Large intestine (tissue), 3 donors: ENCODE measurements around the gene NABP1. TPM values are rescaled to one million over a fixed set of nuclear protein-coding genes. Genes with fewer than 3 reads are reported as not detected.
"Not testable (repeated sequence)": the region's sequence is repeated elsewhere in the genome, so short reads cannot be mapped to it uniquely, and the experiment has no call there.

Source experiments
- DNase-seq, 2 donors: peaks; one replicate each; pipeline versions ENCODE4 v3.0.0 to v3.0.0-alpha.2; 2013
- H3K27ac ChIP-seq: one replicate; pipeline ENCODE4 v1.5.1; 2013; ENCODE audit warnings: low read length
- H3K27me3 ChIP-seq: 2 replicates; pipeline ENCODE4 v1.6.1; 2013; ENCODE audit warnings: low read length; ENCODE audit not compliant: control insufficient read depth, insufficient read depth
- H3K36me3 ChIP-seq: 2 replicates; pipeline ENCODE4 v1.6.1; 2013; ENCODE audit warnings: low read length; ENCODE audit not compliant: control insufficient read depth, insufficient read depth
- H3K4me1 ChIP-seq: one replicate; pipeline ENCODE4 v1.6.1; 2013; ENCODE audit warnings: low read length; ENCODE audit not compliant: control insufficient read depth, insufficient read depth
- H3K4me3 ChIP-seq: one replicate; pipeline ENCODE4 v1.5.1; 2013; ENCODE audit warnings: low read length
- H3K9me3 ChIP-seq: one replicate; pipeline ENCODE4 v1.6.1; 2013; ENCODE audit warnings: mild to moderate bottlenecking, low read depth, low read length, moderate library complexity; ENCODE audit not compliant: control insufficient read depth
- WGBS: methylation state at CpG from one replicate; pipeline ENCODE4 v1.1.5; 2013; ENCODE audit warnings: low lambda C conversion rate; ENCODE audit not compliant: insufficient coverage; 5-methylcytosine and 5-hydroxymethylcytosine counted together
- polyA plus RNA-seq: library from polyadenylated mRNA; unstranded; fragments of 120-200 nt; gene quantifications from one replicate; pipeline ENCODE4 v1.2.1, GENCODE V29; 2013

The NABP1 gene
- polyA plus RNA-seq, 1 donor, result 77.1 TPM

DNA sequence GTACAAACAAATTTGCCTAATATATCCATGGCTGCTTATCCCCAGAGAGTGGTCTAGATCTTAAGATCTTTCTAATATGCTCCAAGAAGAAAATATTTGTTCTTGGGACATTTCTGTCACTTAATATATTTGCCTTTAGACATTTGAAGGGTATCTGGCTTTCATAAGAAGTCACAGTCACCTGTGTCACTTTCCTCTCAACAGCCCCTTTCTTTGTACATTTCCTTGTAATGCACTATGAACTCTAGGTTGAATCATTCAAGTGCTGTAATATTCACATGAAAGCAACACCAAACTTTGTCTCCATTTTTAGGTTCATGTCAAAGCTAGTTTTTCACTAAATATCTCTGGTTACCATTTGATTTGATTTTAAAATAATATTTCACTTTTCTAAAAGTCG, 41.4 kb upstream of the NABP1 start:
- 90% methylated on average over 1 of the region's 1 CpG for WGBS
- H3K36me3 ChIP-seq, result no peaks in the 10 kb centered on the region
- peak in 1 of 2 donors; percentile 35 for DNase-seq
- H3K27ac ChIP-seq, result peak overlapping the region; percentile 85
- no peak overlapping the region for H3K4me3 ChIP-seq
- no peaks in the 10 kb centered on the region for H3K9me3 ChIP-seq
- H3K27me3 ChIP-seq, result no peaks in the 10 kb centered on the region
- H3K4me1 ChIP-seq, result peaks cover 26% of the 10 kb centered on the region

DNA sequence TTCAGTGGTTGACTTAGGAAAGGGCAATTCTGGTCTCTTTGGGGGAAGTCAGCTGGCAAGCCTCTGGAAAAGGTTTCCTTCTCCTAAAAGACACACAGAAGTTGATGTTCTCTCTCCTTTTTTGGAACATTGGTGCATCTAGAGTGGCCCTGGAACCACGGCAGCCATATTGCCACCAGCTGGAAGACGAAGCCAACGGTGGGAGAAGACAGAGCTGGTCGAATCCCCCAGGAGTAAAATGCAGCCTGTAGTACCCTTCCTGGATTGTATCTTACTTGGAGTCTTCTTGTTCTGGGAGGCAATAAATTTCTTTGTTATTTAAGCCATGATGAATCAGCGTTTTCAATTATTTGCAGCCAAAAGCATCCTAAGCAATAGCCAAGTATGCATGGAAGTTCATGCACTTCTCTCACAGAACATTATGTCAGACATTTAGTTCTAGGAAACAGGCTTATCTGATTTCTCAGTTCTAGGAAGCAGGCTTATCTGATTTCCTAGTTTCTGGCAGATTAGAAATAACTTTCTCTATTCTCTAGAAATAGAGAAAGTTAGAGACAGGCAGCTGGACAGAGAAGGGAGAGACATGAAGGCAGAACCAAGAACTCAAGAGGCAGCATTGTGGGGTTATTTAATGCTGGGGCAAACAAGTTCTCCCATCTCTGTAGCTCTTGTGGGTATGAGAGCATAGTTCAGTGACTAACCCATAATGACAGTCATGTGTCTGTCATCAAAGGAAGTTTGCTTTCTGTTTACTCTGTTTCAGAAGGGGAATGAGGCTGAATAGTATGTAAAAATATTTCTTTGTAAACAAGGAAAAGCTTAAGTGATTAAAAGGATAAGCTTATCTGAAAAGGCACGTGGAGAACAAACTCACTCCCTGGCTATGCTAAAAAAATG, 40.5 kb upstream of the NABP1 start:
- Histone ChIP-seq H3K27ac (peak overlapping the region; percentile 85), H3K4me1 (peaks cover 34% of the 10 kb centered on the region), H3K27me3 (no peaks in the 10 kb centered on the region), H3K4me3 (no peak overlapping the region), H3K36me3 (no peaks in the 10 kb centered on the region), H3K9me3 (no peaks in the 10 kb centered on the region)
- DNase-seq, result peak; percentile 81 to 91
- 0% methylated on average over 1 of the region's 6 CpGs for WGBS

- H3K4me1 ChIP-seq, result peaks cover 38% of the 10 kb centered on the region
- WGBS, result no CpG with 5 or more reads among the region's 6 CpGs
- no peaks in the 10 kb centered on the region for H3K27me3 ChIP-seq
- peak overlapping the region; percentile 85 for H3K27ac ChIP-seq
- no peak overlapping the region for H3K4me3 ChIP-seq
- H3K9me3 ChIP-seq, result no peaks in the 10 kb centered on the region
- peak in 1 of 2 donors; percentile 47 for DNase-seq
- H3K36me3 ChIP-seq, result no peaks in the 10 kb centered on the region
Measured at GRCh38 chr2:191638079-191638801, 39.7 kb upstream of the NABP1 start.

- Histone ChIP-seq H3K4me1 (peaks cover 42% of the 10 kb centered on the region), H3K27me3 (no peaks in the 10 kb centered on the region), H3K4me3 (no peak overlapping the region), H3K9me3 (no peaks in the 10 kb centered on the region), H3K36me3 (no peaks in the 10 kb centered on the region), H3K27ac (peak overlapping the region; percentile 85)
- WGBS, result 100% methylated on average over 1 of the region's 1 CpG
- no peak for DNase-seq
Measured at GRCh38 chr2:191638802-191639172, 39.1 kb upstream of the NABP1 start.

DNA sequence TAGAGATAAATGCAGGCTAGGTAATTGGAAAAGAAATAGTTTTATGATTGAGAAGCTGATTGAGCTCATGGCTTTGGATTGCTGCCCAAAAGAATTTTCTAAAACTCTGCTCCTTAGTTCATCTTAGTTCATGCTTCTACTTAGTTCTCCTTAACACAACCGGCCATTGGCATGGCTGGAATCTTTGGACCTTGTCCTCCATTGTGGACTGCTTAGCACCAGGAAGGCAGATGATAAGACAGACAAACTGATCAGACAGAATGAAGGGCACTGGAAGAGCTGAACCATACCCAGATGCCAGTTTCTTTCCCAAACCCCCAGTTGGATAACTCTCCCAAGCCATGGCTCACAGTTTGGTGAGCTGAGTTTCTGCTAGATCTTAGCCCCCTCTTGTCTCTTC, 36.3 kb upstream of the NABP1 start:
- no peaks in the 10 kb centered on the region for H3K9me3 ChIP-seq
- WGBS, result no CpG with 5 or more reads among the region's 1 CpG
- peaks cover 47% of the 10 kb centered on the region for H3K4me1 ChIP-seq

DNA sequence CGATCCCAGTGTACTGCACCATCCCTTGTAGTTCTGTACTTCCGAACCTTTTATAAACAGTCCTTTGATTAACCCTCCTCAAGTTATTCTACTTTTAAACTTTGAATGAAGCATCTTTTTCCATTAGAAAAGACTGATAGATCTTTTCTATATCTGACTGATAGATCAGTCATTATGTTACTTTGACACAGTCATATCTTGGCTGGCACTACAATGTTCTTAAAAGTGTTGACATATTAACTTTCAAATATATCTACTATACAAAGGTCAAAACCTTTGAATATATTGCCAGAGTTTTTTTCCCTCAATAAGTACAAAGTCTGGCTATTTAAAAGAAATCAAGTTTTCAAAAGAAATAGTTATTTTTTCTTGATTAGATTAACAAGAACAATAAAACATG, 35.4 kb upstream of the NABP1 start:
- WGBS, result no CpG with 5 or more reads among the region's 2 CpGs
- peak in 1 of 2 donors; percentile 48 for DNase-seq
- no peak overlapping the region for H3K4me3 ChIP-seq
- peaks cover 41% of the 10 kb centered on the region for H3K4me1 ChIP-seq
- peak overlapping the region; percentile 63 for H3K27ac ChIP-seq
- no peaks in the 10 kb centered on the region for H3K36me3 ChIP-seq
- no peaks in the 10 kb centered on the region for H3K9me3 ChIP-seq
- H3K27me3 ChIP-seq, result no peaks in the 10 kb centered on the region

More for the DNA sequence above, 36.3 kb upstream of the NABP1 start:
- H3K27me3 ChIP-seq, result no peaks in the 10 kb centered on the region
- DNase-seq, result peak in 1 of 2 donors; percentile 49
- H3K4me3 ChIP-seq, result no peak overlapping the region
- H3K36me3 ChIP-seq, result no peaks in the 10 kb centered on the region
- H3K27ac ChIP-seq, result peak overlapping the region; percentile 63

DNA sequence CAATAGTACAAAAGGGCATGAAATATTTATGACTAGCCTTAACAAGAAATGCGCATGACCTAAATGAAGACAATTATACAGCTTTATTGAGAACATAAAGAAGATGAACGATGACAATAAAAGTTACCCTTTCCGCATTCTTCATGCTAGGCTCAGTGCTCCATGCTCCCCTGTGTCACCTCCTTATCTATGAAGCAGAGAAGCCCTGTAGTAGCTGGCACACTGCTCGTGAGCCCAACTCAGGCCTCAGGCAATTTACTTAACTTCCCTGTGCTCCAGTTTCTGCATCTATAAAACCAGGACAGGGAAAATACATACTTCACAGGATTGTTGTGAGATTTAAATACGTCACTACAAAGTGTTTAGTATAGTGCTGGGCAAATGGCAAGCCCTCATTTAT, 34.5 kb upstream of the NABP1 start:
- no peaks in the 10 kb centered on the region for H3K9me3 ChIP-seq
- peaks cover 36% of the 10 kb centered on the region for H3K4me1 ChIP-seq
- no peak overlapping the region for H3K4me3 ChIP-seq
- no peaks in the 10 kb centered on the region for H3K27me3 ChIP-seq
- DNase-seq, result peak; percentile 87 to 92
- 10% methylated on average over 3 of the region's 5 CpGs for WGBS
- H3K27ac ChIP-seq, result peak overlapping the region; percentile 63
- H3K36me3 ChIP-seq, result no peaks in the 10 kb centered on the region

DNA sequence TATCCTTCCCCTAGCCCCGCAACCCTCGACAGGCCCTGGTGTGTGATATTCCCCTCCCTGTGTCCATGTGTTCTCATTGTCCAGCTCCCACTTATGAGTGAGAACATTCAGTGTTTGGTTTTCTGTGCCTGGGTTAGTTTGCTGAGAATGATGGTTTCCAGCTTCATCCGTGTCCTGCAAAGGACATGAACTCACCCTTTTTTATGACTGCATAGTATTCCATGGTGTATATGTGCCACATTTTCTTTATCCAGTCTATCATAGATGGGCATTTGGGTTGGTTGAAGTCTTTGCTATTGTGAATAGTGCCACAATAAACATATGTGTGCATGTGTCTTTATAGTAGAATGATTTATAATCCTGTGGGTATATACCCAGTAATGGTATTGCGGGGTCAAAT, 33.3 kb upstream of the NABP1 start:
- not testable (repeated sequence) for H3K4me3 ChIP-seq, H3K27me3 ChIP-seq, DNase-seq, H3K27ac ChIP-seq, H3K9me3 ChIP-seq, H3K36me3 ChIP-seq
- peaks cover 33% of the 10 kb centered on the region for H3K4me1 ChIP-seq
- WGBS, result 0% methylated on average over 1 of the region's 4 CpGs

GRCh38 chr2:191645032-191645431, 32.9 kb upstream of the NABP1 start:
- Histone ChIP-seq H3K27ac (no peak overlapping the region), H3K27me3 (no peaks in the 10 kb centered on the region), H3K36me3 (no peaks in the 10 kb centered on the region), H3K4me1 (peaks cover 33% of the 10 kb centered on the region), H3K4me3 (no peak overlapping the region), H3K9me3 (no peaks in the 10 kb centered on the region)
- 83% methylated on average over 1 of the region's 1 CpG for WGBS
- no peak for DNase-seq

- Histone ChIP-seq H3K4me3 (no peak overlapping the region), H3K4me1 (peaks cover 30% of the 10 kb centered on the region), H3K9me3 (no peaks in the 10 kb centered on the region), H3K27ac (no peak overlapping the region), H3K36me3 (no peaks in the 10 kb centered on the region), H3K27me3 (no peaks in the 10 kb centered on the region)
- WGBS, result 0% methylated on average over 1 of the region's 2 CpGs
- DNase-seq, result no peak
Measured at GRCh38 chr2:191645434-191646162, 32.3 kb upstream of the NABP1 start.
